GM19193 (cell line): ENCODE data around the gene FAM199X.

ENCODE experiments used
- POLR2A ChIP-seq: IDR thresholded peaks from 4 replicates; pipeline ENCODE4 v1.6.1; 2011; ENCODE audit not compliant: insufficient read depth, insufficient read length; ENCODE audit errors: extremely low read depth

The FAM199X gene

DNA sequence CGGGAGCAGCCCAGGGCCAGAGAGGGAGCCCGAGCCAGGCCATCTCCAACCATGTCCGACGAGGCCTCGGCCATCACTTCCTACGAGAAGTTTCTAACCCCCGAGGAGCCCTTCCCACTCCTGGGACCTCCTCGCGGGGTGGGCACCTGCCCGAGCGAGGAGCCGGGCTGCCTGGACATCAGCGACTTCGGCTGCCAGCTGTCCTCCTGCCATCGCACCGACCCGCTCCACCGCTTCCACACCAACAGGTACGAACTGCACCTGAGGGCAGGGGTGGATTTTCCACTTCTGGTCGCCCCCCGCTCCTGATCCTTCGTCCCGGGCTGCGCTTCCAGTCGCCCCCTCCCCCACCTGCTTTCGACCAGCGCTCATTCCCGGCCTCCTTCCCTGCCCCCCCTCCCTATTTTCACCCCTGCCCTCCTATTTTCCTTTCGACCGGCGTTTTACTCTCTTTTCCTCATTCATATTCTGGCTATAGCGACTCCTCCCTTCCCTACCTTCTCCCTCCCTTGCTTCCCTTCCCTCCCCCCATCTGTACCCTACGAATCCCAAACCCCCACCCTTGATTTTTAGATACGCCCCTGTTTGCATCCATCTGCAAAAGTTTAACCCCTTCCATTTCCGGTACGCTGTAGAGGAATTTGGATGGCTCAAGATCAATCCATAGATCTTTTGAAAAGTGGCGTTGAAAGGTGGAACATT, 633 bp downstream of the FAM199X start:
- TF ChIP-seq POLR2A = no peak

DNA sequence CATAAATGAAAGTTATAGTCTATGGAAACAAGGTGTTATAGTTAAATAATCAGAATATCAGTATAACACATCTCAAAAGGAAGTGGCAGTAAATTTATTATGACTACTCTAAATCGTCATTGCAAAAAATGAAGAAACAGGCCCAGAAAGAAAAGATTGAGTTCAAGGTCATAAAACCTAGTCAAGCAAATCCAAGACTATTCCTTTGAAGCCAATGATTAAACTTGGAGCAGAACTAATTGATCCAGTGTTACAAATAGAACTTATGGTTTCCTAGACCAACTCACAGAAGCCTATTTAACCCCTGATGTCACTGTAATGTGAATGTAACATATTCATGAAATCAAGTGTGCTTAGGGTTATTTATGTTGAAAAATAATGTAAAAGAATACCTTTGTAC, 1.9 kb downstream of the FAM199X start:
- no peak for TF ChIP-seq POLR2A

DNA sequence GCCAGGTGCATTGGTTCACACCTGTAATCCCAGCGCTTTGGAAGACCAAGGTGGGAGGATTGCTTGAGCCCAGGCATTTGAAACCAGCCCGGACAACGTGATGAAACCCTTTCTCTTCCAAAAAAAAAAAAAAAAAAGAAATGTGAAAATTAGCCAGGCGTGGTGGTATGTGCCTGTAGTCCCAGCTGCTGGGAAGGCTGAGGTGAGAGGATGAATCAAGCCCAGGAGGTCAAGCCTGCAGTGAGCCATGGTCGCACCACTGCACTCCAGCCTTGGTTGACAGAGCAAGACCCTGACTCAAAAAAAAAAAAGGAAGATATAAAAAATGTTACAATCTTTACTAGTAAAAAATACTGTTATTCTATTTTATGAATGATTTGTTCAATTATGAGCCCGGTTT, 5.9 kb downstream of the FAM199X start:
- no peak for TF ChIP-seq POLR2A

DNA sequence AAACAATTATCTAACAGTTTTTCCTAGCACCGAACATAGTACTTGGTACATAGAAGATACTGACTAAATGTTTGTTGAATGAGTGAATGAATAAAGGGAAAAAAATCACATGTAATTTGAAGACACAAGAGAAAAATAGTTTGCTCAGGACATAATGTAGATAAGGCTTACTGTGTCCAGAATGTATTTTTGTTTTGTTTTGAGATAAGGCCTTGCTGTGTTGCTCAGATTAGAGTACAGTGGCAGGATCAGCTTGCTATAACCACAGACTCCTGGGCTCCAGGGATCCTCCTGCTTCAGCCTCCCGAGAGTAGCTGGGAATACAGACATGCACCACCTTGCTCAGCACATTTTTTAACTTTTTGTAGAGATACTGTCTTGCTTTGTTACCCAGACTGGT, 6.5 kb downstream of the FAM199X start:
- no peak for TF ChIP-seq POLR2A

DNA sequence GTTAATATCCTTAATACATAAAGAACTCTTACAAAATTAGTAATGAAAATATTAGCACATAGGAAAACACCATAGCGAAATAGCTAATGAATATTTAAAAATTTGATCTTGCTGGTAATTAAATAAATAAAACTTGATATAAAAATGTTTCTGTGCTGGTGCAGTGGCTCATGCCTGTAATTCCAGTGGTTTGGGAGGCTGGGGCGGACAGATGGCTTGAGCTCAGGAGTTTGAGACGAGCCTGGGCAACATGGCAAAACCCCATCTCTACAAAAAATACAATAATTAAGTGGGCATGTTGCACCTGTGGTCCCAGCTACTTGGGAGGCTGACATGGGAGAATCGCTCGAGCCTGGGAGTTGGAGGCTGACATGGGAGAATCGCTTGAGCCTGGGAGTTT, 7.6 kb downstream of the FAM199X start:
- no peak for TF ChIP-seq POLR2A

DNA sequence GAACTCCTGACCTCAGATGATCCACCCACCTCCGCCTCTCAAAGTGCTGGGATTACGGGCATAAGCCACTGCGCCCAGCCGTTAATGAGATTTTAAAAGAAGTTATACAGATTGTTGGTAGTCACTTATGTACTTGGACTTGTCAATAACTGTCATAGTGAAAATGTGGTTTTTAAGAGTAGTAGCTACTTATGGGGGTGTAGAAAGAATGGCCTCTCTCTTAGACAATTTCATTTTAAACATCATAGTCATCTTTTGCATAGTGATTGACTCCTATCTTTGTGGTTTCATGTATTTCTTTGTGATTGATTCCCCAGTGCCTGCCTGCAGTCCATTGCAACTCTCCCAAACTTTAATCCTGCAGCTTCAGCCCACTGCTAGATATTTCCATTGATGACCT, 17.4 kb downstream of the FAM199X start:
- no peak for TF ChIP-seq POLR2A

DNA sequence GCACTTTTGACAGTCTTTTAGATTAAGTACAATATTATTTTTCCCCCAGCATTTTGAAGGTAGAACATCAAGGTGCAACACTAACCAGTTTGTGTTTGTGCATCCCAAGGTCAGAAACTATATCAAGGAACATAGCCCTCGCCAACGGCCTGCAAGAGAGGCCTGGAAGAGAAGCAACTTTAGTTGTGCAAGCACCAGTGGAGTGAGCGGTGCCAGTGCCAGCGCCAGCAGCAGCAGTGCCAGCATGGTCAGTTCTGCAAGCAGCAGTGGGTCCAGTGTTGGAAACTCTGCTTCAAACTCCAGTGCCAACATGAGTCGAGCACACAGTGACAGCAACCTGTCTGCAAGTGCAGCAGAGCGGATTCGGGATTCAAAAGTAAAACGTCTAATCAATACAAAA, 21.7 kb downstream of the FAM199X start:
- TF ChIP-seq POLR2A = no peak

DNA sequence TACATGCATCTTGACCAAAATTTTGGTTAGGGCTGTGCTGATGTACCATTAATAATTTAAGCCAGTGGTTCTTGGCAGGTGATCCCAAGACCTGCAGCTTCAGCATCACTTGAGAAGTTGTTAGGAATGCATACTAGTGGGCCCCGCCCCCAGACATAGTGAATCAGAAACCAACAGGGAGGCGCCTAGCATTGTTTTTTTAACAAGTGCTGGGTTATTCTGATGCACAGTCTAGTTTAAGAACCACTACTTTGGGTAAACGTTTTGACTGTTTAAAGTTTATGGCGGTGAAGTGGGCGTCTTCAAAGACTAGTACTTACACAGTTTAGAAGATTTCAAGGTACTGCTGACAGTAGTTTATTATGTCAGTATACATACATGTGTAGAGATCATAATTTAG, 23.6 kb downstream of the FAM199X start:
- no peak for TF ChIP-seq POLR2A

DNA sequence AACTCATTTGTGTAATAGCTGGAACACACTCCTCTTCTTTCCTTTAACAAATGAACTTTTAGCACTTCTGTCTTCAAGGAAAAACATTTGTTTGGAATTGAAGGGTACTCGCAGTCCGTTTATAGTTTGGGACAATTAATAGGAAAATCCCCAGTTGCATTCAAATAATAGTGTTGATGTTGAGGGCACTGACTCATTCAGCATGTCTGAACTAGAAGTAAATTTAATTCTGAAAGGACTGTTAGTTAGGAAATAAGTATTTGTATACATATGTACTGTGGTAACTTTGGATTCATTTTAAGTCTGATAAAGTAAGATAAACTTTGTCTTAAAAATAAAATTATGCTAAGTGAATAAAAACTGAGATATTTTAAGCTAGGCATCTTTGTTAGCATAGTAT, 27.2 kb downstream of the FAM199X start:
- no peak for TF ChIP-seq POLR2A

DNA sequence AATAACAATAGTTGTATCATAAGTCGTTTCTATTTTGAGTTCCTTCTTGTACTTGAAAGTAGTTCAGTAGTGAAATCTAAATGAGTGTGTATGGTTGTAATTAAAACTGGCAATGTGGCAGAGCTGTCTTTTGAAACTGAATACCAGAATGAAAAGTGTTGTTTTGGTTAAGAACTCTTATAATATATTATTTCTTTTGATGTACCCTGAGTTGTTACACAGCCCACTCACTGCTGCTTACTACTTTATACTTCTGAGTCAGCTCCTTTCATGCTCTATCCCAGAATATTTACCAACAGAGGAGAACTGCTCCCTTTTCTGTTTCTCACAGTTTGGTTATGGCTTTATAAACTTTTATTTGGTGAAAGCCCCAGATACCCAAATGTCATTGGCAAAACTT, 28.8 kb downstream of the FAM199X start:
- no peak for TF ChIP-seq POLR2A

DNA sequence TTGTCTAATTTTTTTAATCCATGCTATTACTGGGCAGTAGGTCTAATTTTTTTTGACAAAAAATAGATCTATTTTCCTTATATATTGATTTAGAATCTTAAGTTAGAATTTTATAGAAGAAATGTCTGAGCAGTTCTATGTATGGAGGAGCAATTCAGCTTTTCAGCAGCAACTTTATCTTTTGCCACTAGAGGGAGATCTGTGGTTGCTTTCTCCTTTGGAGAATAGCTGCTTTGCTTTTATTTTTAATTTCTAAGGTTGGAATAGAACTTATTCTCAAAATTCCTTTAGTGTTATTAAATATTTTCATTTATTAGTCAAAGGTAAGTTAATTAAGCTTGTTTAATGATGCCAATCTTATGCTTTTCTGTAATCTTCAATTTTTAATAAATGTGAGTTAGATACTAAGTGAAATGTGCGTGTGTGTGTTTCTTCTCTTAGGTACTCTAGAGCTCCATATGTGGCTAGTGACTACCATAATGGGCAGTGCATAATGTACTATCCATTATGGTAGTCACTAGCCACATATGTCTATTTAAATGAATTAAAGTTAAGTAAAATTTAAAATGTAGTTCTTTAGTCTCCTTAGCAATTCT, 29.3 kb downstream of the FAM199X start:
- TF ChIP-seq POLR2A = no peak

DNA sequence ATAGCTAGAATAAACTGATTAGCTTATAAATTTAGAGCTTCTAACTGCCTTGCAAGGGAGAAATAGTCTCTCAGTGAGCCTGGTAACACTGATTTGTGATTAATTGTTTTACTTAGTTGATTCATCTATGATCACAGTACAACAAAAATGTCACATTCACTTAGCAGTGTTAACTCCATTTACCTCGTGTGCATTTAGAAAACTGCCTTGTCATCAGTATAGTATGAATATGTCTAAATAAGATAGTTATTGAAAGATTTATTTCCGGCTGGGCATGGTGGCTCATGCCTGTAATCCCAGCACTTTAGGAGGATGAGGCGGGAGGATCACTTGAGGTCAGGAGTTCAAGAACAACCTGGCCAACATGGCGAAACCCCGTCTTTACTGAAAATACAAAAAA, 39.3 kb downstream of the FAM199X start:
- no peak for TF ChIP-seq POLR2A

DNA sequence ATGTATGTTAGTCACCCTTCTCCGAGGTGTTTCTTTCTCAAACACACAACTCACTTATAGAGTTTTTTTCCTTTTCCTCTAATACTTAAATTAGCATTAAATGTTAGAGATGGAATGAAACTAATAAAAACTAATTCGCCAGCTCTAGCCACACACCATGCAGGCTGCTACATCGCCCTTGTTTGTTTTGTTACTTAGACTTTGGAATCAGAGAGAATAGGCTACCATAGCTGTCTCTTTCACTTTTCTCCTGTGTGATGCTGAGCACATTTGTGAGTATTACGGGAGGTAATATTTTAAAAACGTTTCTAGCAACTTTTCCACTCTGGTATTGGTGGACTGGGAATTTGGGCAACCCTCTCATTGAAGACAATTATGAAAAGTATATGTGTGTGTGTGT, 44.9 kb downstream of the FAM199X start:
- TF ChIP-seq POLR2A = no peak
